ENCODE results near the gene ATF3. TPM values are rescaled to one million over a fixed set of nuclear protein-coding genes. Genes with fewer than 3 reads are reported as not detected.

The ATF3 gene
- total RNA-seq, 1 donor from 2014 or later: 23.9 TPM

DNA sequence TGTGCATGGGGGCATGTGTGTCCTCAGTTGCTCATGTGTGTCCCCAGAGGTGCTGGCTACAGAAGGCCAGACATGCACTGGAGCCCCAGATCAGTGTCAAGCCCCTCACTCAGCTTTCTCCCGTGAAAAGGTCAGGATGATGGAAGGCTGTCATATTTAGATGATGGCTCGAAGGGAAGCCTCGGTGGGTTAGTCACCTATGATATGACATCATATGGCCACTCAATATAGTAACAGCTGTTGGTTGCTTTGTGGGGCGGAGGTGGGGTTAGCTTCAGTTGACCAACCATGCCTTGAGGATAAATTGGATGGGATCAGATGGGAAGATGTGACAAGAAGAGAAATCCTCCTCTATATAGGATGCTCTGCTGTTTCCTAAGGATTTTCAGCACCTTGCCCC is 43.5 kb upstream of the ATF3 start:
- no peaks in the 10 kb centered on the region for H3K36me3 Mint-ChIP-seq
- DNase-seq (ENCODE audit: extremely low spot score, unreplicated experiment): no peak
- H3K4me3 Mint-ChIP-seq: peak overlapping the region; percentile 35
- H3K27ac Mint-ChIP-seq: peak overlapping the region; percentile 27
- no peaks in the 10 kb centered on the region for H3K27me3 Mint-ChIP-seq
- no peaks in the 10 kb centered on the region for H3K9me3 Mint-ChIP-seq
- H3K4me1 Mint-ChIP-seq (ENCODE audit: unreplicated experiment): peaks cover 23% of the 10 kb centered on the region
- TF ChIP-seq, protein P1, sequence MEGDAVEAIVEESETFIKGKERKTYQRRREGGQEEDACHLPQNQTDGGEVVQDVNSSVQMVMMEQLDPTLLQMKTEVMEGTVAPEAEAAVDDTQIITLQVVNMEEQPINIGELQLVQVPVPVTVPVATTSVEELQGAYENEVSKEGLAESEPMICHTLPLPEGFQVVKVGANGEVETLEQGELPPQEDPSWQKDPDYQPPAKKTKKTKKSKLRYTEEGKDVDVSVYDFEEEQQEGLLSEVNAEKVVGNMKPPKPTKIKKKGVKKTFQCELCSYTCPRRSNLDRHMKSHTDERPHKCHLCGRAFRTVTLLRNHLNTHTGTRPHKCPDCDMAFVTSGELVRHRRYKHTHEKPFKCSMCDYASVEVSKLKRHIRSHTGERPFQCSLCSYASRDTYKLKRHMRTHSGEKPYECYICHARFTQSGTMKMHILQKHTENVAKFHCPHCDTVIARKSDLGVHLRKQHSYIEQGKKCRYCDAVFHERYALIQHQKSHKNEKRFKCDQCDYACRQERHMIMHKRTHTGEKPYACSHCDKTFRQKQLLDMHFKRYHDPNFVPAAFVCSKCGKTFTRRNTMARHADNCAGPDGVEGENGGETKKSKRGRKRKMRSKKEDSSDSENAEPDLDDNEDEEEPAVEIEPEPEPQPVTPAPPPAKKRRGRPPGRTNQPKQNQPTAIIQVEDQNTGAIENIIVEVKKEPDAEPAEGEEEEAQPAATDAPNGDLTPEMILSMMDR (conservative IDR thresholded peaks at IDR 0.05): no peak

- H3K4me3 Mint-ChIP-seq: peak overlapping the region; percentile 87
- no peaks in the 10 kb centered on the region for H3K9me3 Mint-ChIP-seq
- DNase-seq (ENCODE audit: extremely low spot score, unreplicated experiment): no peak
- peak overlapping the region; percentile 94 for H3K27ac Mint-ChIP-seq
- no peaks in the 10 kb centered on the region for H3K36me3 Mint-ChIP-seq
- H3K27me3 Mint-ChIP-seq: no peaks in the 10 kb centered on the region
- H3K4me1 Mint-ChIP-seq (ENCODE audit: unreplicated experiment): peaks cover 23% of the 10 kb centered on the region
- TF ChIP-seq, protein P1 (conservative IDR thresholded peaks at IDR 0.05): no peak
Measured at GRCh38 chr1:212565571-212566305, 42.8 kb upstream of the ATF3 start.

DNA sequence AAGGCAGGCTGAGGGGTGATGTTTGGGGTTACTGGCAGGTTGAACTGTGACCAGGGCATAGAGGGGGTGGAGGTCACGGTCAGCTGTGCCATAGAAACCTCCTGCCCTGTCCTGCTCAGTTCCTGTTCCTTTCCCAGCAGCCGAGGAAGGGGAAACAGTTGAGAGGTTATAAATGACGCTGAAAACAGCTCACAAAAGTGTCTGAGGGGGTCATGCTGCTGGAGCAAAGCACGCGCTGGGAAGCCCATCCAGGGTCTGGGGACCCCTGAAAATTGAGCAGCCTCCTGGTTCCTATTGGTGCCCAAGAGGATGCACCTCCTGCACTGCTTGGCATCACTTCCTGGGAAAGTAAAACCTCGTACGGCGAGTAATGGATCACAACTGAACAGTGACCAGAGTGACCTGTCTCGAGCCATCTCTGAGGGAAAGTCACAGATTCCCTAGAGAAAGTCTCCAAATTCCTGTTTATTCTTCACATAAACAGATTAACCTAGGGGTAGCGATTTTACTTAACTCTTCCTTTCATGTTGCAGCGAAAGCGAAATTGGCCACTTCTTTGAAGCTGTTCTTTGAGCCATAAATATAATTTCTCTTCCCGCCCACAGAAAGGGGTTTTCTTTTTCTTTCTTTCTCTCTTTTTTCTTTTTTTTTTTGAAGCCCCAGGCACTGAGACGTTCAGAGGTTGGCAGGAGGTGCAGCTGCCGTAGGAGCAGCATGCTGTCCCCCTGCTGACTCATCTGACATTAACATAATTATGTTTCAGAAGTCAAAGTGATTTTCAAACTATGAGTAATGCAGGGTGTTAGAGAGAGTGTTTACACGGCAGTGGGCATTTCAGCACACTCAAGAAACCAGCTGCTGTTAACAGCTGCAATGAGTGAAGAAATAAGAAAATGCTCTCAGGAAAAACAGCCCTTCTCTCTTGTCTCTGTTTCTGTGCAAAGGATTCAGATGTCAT is 41.8 kb upstream of the ATF3 start:
- Mint-ChIP-seq H3K27me3 (no peaks in the 10 kb centered on the region), H3K4me3 (peak overlapping the region; percentile 87), H3K36me3 (no peaks in the 10 kb centered on the region), H3K27ac (peak overlapping the region; percentile 94), H3K4me1 (ENCODE audit: unreplicated experiment) (peaks cover 23% of the 10 kb centered on the region), H3K9me3 (no peaks in the 10 kb centered on the region)
- DNase-seq (ENCODE audit: extremely low spot score, unreplicated experiment): no peak
- TF ChIP-seq, protein P1 (conservative IDR thresholded peaks at IDR 0.05): no peak

- H3K27me3 Mint-ChIP-seq: no peaks in the 10 kb centered on the region
- no peak for DNase-seq (ENCODE audit: extremely low spot score, unreplicated experiment)
- no peaks in the 10 kb centered on the region for H3K36me3 Mint-ChIP-seq
- H3K4me1 Mint-ChIP-seq (ENCODE audit: unreplicated experiment): peaks cover 23% of the 10 kb centered on the region
- H3K9me3 Mint-ChIP-seq: no peaks in the 10 kb centered on the region
- peak overlapping the region; percentile 94 for H3K27ac Mint-ChIP-seq
- TF ChIP-seq, protein P1 (conservative IDR thresholded peaks at IDR 0.05): no peak
- peak overlapping the region; percentile 28 for H3K4me3 Mint-ChIP-seq
Measured at GRCh38 chr1:212567638-212568037, 40.9 kb upstream of the ATF3 start.

DNA sequence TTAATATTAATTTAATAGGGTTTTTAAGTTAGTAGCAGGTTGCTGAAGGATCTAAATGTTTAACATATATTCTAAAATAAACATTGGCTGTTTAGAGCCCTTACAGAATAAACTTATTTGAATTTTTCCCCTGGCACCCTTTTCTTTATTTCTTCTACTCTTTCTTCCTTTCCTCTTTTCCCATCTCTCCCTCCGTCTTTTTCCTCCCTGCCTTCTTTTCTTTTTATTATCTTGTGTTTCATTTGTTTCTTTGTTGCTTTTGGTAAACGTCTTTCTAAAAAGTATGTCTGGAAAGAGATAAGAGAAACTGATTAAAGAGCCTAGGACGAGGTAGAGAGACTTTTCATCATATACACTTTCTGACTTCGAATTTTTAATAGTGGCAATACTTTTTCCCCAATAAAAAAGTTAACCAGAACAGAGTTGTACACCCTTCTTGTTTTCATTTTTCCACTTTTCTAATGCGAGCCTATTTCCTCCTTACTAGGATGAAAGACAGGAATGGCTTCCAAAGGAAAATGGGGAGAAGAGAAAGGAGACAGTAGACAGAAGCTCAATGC is 39.5 kb upstream of the ATF3 start:
- no peak for DNase-seq (ENCODE audit: extremely low spot score, unreplicated experiment)
- TF ChIP-seq, protein P1 (conservative IDR thresholded peaks at IDR 0.05): no peak
- no peak overlapping the region for H3K27ac Mint-ChIP-seq
- no peaks in the 10 kb centered on the region for H3K9me3 Mint-ChIP-seq
- H3K27me3 Mint-ChIP-seq: no peaks in the 10 kb centered on the region
- peaks cover 23% of the 10 kb centered on the region for H3K4me1 Mint-ChIP-seq (ENCODE audit: unreplicated experiment)
- H3K36me3 Mint-ChIP-seq: no peaks in the 10 kb centered on the region
- no peak overlapping the region for H3K4me3 Mint-ChIP-seq

Data from type B pancreatic cell (in vitro differentiated cells).